H1 (cell line): ENCODE results near the gene VSIG10L. TPM values are rescaled to one million over a fixed set of nuclear protein-coding genes. Genes with fewer than 3 reads are reported as not detected.

Experiments used
- ATF2 ChIP-seq: IDR thresholded peaks from 2 replicates; pipeline ENCODE4 v1.6.1; 2012; ENCODE audit warnings: low read length, inconsistent platforms
- BACH1 ChIP-seq: IDR thresholded peaks from 2 replicates; pipeline ENCODE4 v1.6.1; 2012; ENCODE audit warnings: low read length, improper control_type of control experiment
- CTCF ChIP-seq, 3 experiments: IDR thresholded peaks; 1 replicate in 2 of 3; 2 replicates in 1 of 3; pipeline versions ENCODE4 v1.5.1 to v1.6.1; 2011; ENCODE audit warnings: low read length in 3 of 3, mild to moderate bottlenecking in 3 of 3, inconsistent platforms in 2 of 3, low read depth in 1 of 3, moderate library complexity in 1 of 3; ENCODE audit not compliant: insufficient read depth in 1 of 3; ENCODE audit errors: control extremely low read depth in 1 of 3
- GABPA ChIP-seq: IDR thresholded peaks from 2 replicates; pipeline ENCODE4 v1.6.1; 2011; ENCODE audit warnings: mild to moderate bottlenecking, low read length, moderate library complexity, borderline replicate concordance; ENCODE audit not compliant: insufficient read depth
- JUND ChIP-seq: IDR thresholded peaks from 2 replicates; pipeline ENCODE4 v1.6.1; 2011; ENCODE audit warnings: mild to moderate bottlenecking, improper control_type of control experiment, low read length
- NANOG ChIP-seq: IDR thresholded peaks from 2 replicates; pipeline ENCODE4 v1.6.1; 2011; ENCODE audit warnings: low read length, low read depth, mild to moderate bottlenecking, inconsistent platforms; ENCODE audit not compliant: insufficient read depth, poor library complexity, severe bottlenecking
- RAD21 ChIP-seq, 2 experiments: IDR thresholded peaks in 1 of 2; conservative IDR thresholded peaks in 1 of 2; 2 replicates each; pipeline ENCODE4 v1.6.1; 2011; ENCODE audit warnings: low read depth in 2 of 2, low read length in 2 of 2, improper control_type of control experiment in 1 of 2, inconsistent platforms in 1 of 2, mild to moderate bottlenecking in 1 of 2, moderate library complexity in 1 of 2
- SIX5 ChIP-seq: IDR thresholded peaks from 2 replicates; pipeline ENCODE4 v1.6.1; 2011; ENCODE audit warnings: mild to moderate bottlenecking, low read depth, low read length
- polyA plus RNA-seq, 7 experiments: library from polyadenylated mRNA; depleted of rRNA in 3 of 7; stranded (reverse) in 5 of 7; unstranded in 2 of 7; fragments of >200 nt in 5 of 7; fragments of 200-250 nt in 2 of 7; gene quantifications; 1 replicate in 5 of 7; 2 replicates in 1 of 7; 4 replicates in 1 of 7; pipeline versions ENCODE4 v1.2.1 to v1.2.3, GENCODE V29; 2011 to 2013; ENCODE audit warnings: missing spikeins in 2 of 7, mixed read lengths in 2 of 7
- total RNA-seq: library from RNA; stranded (reverse); fragmentation: NEBNext Ultra II Directional; extraction: Animal tissue kit (Norgen Biotek cat#: 25700); gene quantifications from 2 replicates; pipeline ENCODE4 v1.2.1, GENCODE V29; 2021

The VSIG10L gene
- total and polyA plus RNA-seq, 2 of the 8 experiments (the other 6 are each of a cell fraction or from before 2014, with no cell fraction given): 10.3 to 10.4 TPM

- no peak for TF ChIP-seq GABPA
- no peak for TF ChIP-seq JUND
- no peak for TF ChIP-seq NANOG
- no peak for TF ChIP-seq RAD21 (IDR thresholded peaks at IDR 0.05 in 1 of 2, conservative IDR thresholded peaks at IDR 0.05 in 1 of 2; ENCODE audit: low read depth in 2 of 2, low read length in 2 of 2)
- no peak for TF ChIP-seq BACH1
- TF ChIP-seq ATF2: no peak
- no peak for TF ChIP-seq SIX5
- TF ChIP-seq CTCF (IDR thresholded peaks at IDR 0.05; ENCODE audit: control extremely low read depth in 1 of 3, insufficient read depth in 1 of 3, low read depth in 1 of 3, low read length in 3 of 3): no peak
- TF ChIP-seq, all 59 proteins: peak for 8
Measured at GRCh38 chr19:51365965-51366388, 24.0 kb upstream of the VSIG10L start, which contains the start of gene ETFB (continued).
